PC-9 (cell line): ENCODE data around the gene NKX2-3. TPM values are rescaled to one million over a fixed set of nuclear protein-coding genes. Genes with fewer than 3 reads are reported as not detected.

Experiments used
- BruUV-seq: library from RNA; stranded (reverse); fragments of 400-500 nt; replicated peaks from 2 replicates; lab custom pipeline; 2021; lab: Mats Ljungman, UMichigan
- CTCF ChIA-PET: fragments of 300-600 bp; sonication (Branson Sonifier 250); formaldehyde crosslinking; loops from one replicate; lab custom pipeline; 2022; ENCODE audit warnings: antibody characterized with exemption; lab: Charles Lee
- POLR2A ChIA-PET: fragments of 300-600 bp; sonication (Branson Sonifier 250); formaldehyde crosslinking; loops from one replicate; lab custom pipeline; 2022; ENCODE audit warnings: antibody characterized with exemption; ENCODE audit not compliant: unreplicated experiment; lab: Charles Lee
- DNase-seq, 2 experiments: peaks; one replicate each; pipeline versions ENCODE4 v3.0.0 to v3.0.0-alpha.2; 2015 to 2022; ENCODE audit warnings: mixed read lengths in 1 of 2
- H2AFZ ChIP-seq: fragments of 200-600 bp; sonication (generic); 2 replicates; pipeline ENCODE4 v1.8.1; 2017; ENCODE audit warnings: antibody characterized with exemption
- H3F3A ChIP-seq: fragments of 200-600 bp; sonication (generic); 2 replicates; pipeline ENCODE4 v1.8.1; 2017; ENCODE audit warnings: antibody characterized with exemption, mild to moderate bottlenecking, low read depth; ENCODE audit not compliant: insufficient read depth
- H3K27ac ChIP-seq: fragments of 200-600 bp; sonication (generic); 2 replicates; pipeline ENCODE4 v1.6.1; 2016; ENCODE audit warnings: mixed run types
- H3K27me3 ChIP-seq: fragments of 200-600 bp; sonication (generic); 2 replicates; pipeline ENCODE4 v1.6.1; 2016; ENCODE audit warnings: low read depth, mixed run types; ENCODE audit not compliant: insufficient read depth
- H3K36me3 ChIP-seq: fragments of 200-600 bp; sonication (generic); 2 replicates; pipeline ENCODE4 v1.6.1; 2016; ENCODE audit warnings: low read depth, mixed run types
- H3K4me1 ChIP-seq: fragments of 200-600 bp; sonication (generic); replicated peaks from 2 replicates; pipeline ENCODE4 v1.6.1; 2016; ENCODE audit warnings: mixed run types; ENCODE audit not compliant: insufficient read depth
- H3K4me2 ChIP-seq: fragments of 200-600 bp; sonication (generic); 2 replicates; pipeline ENCODE4 v1.6.1; 2017; ENCODE audit warnings: mixed run types
- H3K4me3 ChIP-seq: fragments of 200-600 bp; sonication (generic); 2 replicates; pipeline ENCODE4 v1.6.1; 2016; ENCODE audit warnings: mixed run types
- H3K79me2 ChIP-seq: fragments of 200-600 bp; sonication (generic); 2 replicates; pipeline ENCODE4 v1.6.1; 2017; ENCODE audit warnings: low read depth, mixed run types
- H3K9me2 ChIP-seq: fragments of 200-600 bp; sonication (generic); 2 replicates; pipeline ENCODE4 v1.8.1; 2017; ENCODE audit warnings: mild to moderate bottlenecking; ENCODE audit not compliant: insufficient read depth
- H3K9me3 ChIP-seq: fragments of 200-600 bp; sonication (generic); 2 replicates; pipeline ENCODE4 v1.8.1; 2016; ENCODE audit warnings: low read depth; ENCODE audit not compliant: insufficient read depth
- H4K20me1 ChIP-seq: fragments of 200-600 bp; sonication (generic); 2 replicates; pipeline ENCODE4 v1.8.1; 2017; ENCODE audit not compliant: insufficient read depth
- CTCF ChIP-seq: fragments of 200-600 bp; sonication (generic); conservative IDR thresholded peaks from 2 replicates; pipeline ENCODE4 v1.6.1; 2017; ENCODE audit warnings: mixed run types, antibody characterized with exemption, mild to moderate bottlenecking, moderate library complexity
- EZH2 ChIP-seq: fragments of 200-600 bp; sonication (generic); IDR thresholded peaks from 2 replicates; pipeline ENCODE4 v1.8.0; 2017; ENCODE audit warnings: antibody characterized with exemption, low read depth
- intact Hi-C: fragments of 100-400 bp; cut with micrococcal nuclease; formaldehyde crosslinking; loops from one replicate; pipeline ENCODE4 v1.10.0; 2022; ENCODE audit not compliant: unreplicated experiment
- total RNA-seq: library from RNA; stranded (reverse); gene quantifications from 2 replicates; pipeline ENCODE4 v1.2.3, GENCODE V29; 2021

The NKX2-3 gene
- total RNA-seq, 1 experiment from 2014 or later: not detected

- peaks cover 13% of the 10 kb centered on the region; the same call in 1 of the 2 replicates for H3K27me3 ChIP-seq
- no peak overlapping the region for H3K27ac ChIP-seq
- no peaks in the 10 kb centered on the region for H3K9me2 ChIP-seq
- ChIA-PET CTCF (no interaction called here), POLR2A (no interaction called here)
- intact Hi-C loops: no loop called here
- TF ChIP-seq CTCF: no peak
- no peaks in the 10 kb centered on the region for H4K20me1 ChIP-seq
- H3K4me1 ChIP-seq: no peaks in the 10 kb centered on the region
- no peaks in the 10 kb centered on the region for H3F3A ChIP-seq
- no peak overlapping the region for H3K4me2 ChIP-seq
- DNase-seq: no peak
- no peaks in the 10 kb centered on the region for H3K36me3 ChIP-seq
- BruUV-seq: no TSS peak
- H3K4me3 ChIP-seq: no peak overlapping the region
- no peak overlapping the region for H2AFZ ChIP-seq
- no peaks in the 10 kb centered on the region for H3K79me2 ChIP-seq
- no peaks in the 10 kb centered on the region for H3K9me3 ChIP-seq
These were observed 11.6 kb downstream of the NKX2-3 start for GRCh38 chr10:99544322-99544721.

- Histone ChIP-seq H3K4me3 (no peak overlapping the region), H2AFZ (no peak overlapping the region), H3K27me3 (no peaks in the 10 kb centered on the region), H3K9me2 (no peaks in the 10 kb centered on the region), H3K27ac (no peak overlapping the region), H3F3A (no peaks in the 10 kb centered on the region), H3K4me1 (no peaks in the 10 kb centered on the region), H3K4me2 (no peak overlapping the region), H3K79me2 (no peaks in the 10 kb centered on the region), H4K20me1 (no peaks in the 10 kb centered on the region), H3K36me3 (no peaks in the 10 kb centered on the region), H3K9me3 (no peaks in the 10 kb centered on the region)
- peak; percentile 36; the same call in 1 of the 2 replicates for TF ChIP-seq CTCF
- TF ChIP-seq EZH2: no peak
- ChIA-PET CTCF (no interaction called here), POLR2A (no interaction called here)
- intact Hi-C loops: loop anchor here (5.0 kb wide), 1 partner anchor 111 kb away; no protein-coding TSS in a partner anchor
- DNase-seq: peak in 1 of 2 experiments; percentile 39
- BruUV-seq: no TSS peak
These were observed 15.3 kb downstream of the NKX2-3 start for GRCh38 chr10:99548041-99548530.

GRCh38 chr10:99551158-99551557 lies 18.4 kb downstream of the NKX2-3 start:
- Histone ChIP-seq H3K27ac (no peak overlapping the region), H3K4me3 (no peak overlapping the region), H3K9me3 (no peaks in the 10 kb centered on the region), H3K79me2 (no peaks in the 10 kb centered on the region), H3F3A (no peaks in the 10 kb centered on the region), H3K27me3 (no peaks in the 10 kb centered on the region), H2AFZ (no peak overlapping the region), H3K4me2 (no peak overlapping the region), H3K4me1 (no peaks in the 10 kb centered on the region), H3K36me3 (no peaks in the 10 kb centered on the region), H3K9me2 (no peaks in the 10 kb centered on the region), H4K20me1 (no peaks in the 10 kb centered on the region)
- intact Hi-C loops: no loop called here
- no peak for TF ChIP-seq CTCF
- DNase-seq: no peak
- ChIA-PET POLR2A (no interaction called here), CTCF (no interaction called here)
- no TSS peak for BruUV-seq
